HG03159 (cell line): ENCODE data around the gene TBX18.

Experiments
- ATAC-seq: cut with Tn5 transposase; IDR thresholded peaks from one replicate; pipeline ENCODE4 v1.9.1; 2021; ENCODE audit warnings: mild to moderate bottlenecking, moderate library complexity; ENCODE audit not compliant: unreplicated experiment

TBX18 gene

GRCh38 chr6:84681693-84682326 lies 82.6 kb downstream of the TBX18 start:
- no peak for ATAC-seq

GRCh38 chr6:84675651-84676050 lies 88.7 kb downstream of the TBX18 start:
- ATAC-seq: no peak

GRCh38 chr6:84674395-84674794 lies 90.0 kb downstream of the TBX18 start:
- ATAC-seq: no peak

- no peak for ATAC-seq
These were observed 93.2 kb downstream of the TBX18 start for GRCh38 chr6:84671183-84671582.

GRCh38 chr6:84669945-84670344 lies 94.5 kb downstream of the TBX18 start:
- ATAC-seq: no peak

GRCh38 chr6:84667252-84668213 lies 96.9 kb downstream of the TBX18 start:
- ATAC-seq: no peak

GRCh38 chr6:84665401-84665800 lies 99.0 kb downstream of the TBX18 start:
- no peak for ATAC-seq

GRCh38 chr6:84663866-84664265 lies 100.5 kb downstream of the TBX18 start:
- no peak for ATAC-seq

- no peak for ATAC-seq
These were observed 106.9 kb downstream of the TBX18 start for GRCh38 chr6:84657486-84657885.

- no peak for ATAC-seq
These were observed 107.4 kb downstream of the TBX18 start for GRCh38 chr6:84657025-84657424.

GRCh38 chr6:84653027-84653551 lies 111.3 kb downstream of the TBX18 start:
- ATAC-seq: no peak

GRCh38 chr6:84652356-84653026 lies 111.9 kb downstream of the TBX18 start:
- ATAC-seq: no peak

- no peak for ATAC-seq
These were observed 112.8 kb downstream of the TBX18 start for GRCh38 chr6:84651583-84651982.

- no peak for ATAC-seq
These were observed 116.0 kb downstream of the TBX18 start for GRCh38 chr6:84648444-84648843.

GRCh38 chr6:84645563-84646266 lies 118.7 kb downstream of the TBX18 start:
- no peak for ATAC-seq

- ATAC-seq: no peak
These were observed 119.4 kb downstream of the TBX18 start for GRCh38 chr6:84645000-84645399.

GRCh38 chr6:84643778-84644177 lies 120.6 kb downstream of the TBX18 start:
- ATAC-seq: no peak

- no peak for ATAC-seq
These were observed 123.3 kb downstream of the TBX18 start for GRCh38 chr6:84641076-84641475.

GRCh38 chr6:84639396-84639795 lies 125.0 kb downstream of the TBX18 start:
- no peak for ATAC-seq

- ATAC-seq: no peak
These were observed 126.1 kb downstream of the TBX18 start for GRCh38 chr6:84638286-84638685.
